ENCODE data around the gene SYNDIG1.

Gene SYNDIG1

DNA sequence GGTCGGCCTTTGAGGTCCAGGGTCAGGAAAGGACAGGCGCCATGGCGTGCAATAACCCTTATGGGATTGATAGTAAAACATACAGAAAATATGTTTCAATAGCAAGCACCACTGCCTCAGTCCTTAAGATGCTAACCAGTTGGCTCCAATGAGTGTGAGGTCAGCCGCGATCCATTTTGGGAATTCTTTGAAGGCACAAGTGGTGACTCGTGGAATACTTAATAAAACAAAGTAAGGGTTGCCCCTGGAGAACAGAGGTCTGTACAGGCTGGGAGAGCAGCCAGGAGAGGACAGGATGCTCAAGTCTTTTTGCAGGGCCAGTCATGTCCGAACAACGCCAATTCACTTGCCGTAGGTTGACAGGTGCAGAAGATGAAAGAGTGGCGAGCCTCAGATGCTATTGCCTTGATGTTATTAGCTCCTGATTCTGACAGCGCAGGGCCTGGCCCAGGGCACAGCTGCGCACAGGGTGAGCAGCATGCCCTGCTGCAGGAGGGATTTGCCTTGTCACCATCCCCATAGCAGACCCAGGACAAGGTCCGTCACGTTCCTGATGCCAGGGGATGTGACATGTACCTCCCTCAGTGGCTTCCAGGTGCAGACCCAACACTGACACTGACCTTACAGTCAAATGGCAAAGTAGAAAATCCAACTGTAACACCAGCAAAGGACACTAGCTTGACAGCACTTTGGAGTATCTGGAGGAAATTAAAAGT lies 21.8 kb downstream of the SYNDIG1 start:
- H3K27ac ChIP-seq: no peak overlapping the region
- no peak for DNase-seq (ENCODE audit: low read depth, low spot score)
- no peaks in the 10 kb centered on the region for H3K36me3 ChIP-seq (ENCODE audit: insufficient read depth, low read length)
- no peak overlapping the region for H3K9ac ChIP-seq (ENCODE audit: insufficient read length)
- H3K9me3 ChIP-seq (ENCODE audit: low read depth, low read length): no peaks in the 10 kb centered on the region
- H3K4me3 ChIP-seq: no peak overlapping the region
- TF ChIP-seq POLR2AphosphoS5 (IDR thresholded peaks at IDR 0.05; ENCODE audit: borderline replicate concordance, low read depth, low read length): no peak
- no peak for TF ChIP-seq EZH2 (IDR thresholded peaks at IDR 0.05)
- TF ChIP-seq FOXP2 (optimal IDR thresholded peaks at IDR 0.05; ENCODE audit: control extremely low read depth, extremely low read length, insufficient read depth): no peak

DNA sequence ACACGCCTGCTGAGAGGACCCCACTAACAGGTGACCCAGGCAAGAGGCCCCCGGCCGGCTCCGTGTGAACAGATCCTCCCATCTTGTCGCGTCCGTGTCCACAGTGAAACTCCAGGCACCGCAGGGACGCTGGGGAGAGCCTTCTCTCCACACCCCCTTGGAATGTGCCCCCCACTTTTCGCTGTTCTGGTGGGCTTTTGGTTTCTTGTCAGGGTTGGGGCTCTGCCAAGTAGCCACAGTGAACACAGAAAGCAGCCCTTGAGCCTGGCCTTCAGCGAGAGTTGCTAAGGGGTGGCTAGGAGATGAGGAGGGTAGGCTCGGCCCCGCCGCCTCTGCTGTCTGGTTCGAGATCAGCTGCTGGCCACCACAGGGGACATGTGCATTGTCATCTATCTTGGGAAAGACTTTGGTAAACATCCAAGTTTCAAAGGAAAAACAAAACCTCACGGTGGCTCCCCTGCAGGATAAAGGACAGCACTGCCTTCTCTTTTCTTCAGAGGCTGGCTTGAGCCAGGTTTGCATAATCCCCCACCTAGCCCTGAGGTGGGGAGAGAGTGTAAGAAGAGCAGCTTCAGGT lies 22.7 kb downstream of the SYNDIG1 start:
- H3K9me3 ChIP-seq (ENCODE audit: low read depth, low read length): no peaks in the 10 kb centered on the region
- TF ChIP-seq FOXP2 (optimal IDR thresholded peaks at IDR 0.05; ENCODE audit: control extremely low read depth, extremely low read length, insufficient read depth): no peak
- no peak for TF ChIP-seq POLR2AphosphoS5 (IDR thresholded peaks at IDR 0.05; ENCODE audit: borderline replicate concordance, low read depth, low read length)
- no peak for TF ChIP-seq EZH2 (IDR thresholded peaks at IDR 0.05)
- no peak overlapping the region for H3K9ac ChIP-seq (ENCODE audit: insufficient read length)
- no peak overlapping the region for H3K4me3 ChIP-seq
- DNase-seq (ENCODE audit: low read depth, low spot score): no peak
- no peaks in the 10 kb centered on the region for H3K36me3 ChIP-seq (ENCODE audit: insufficient read depth, low read length)
- H3K27ac ChIP-seq: no peak overlapping the region

DNA sequence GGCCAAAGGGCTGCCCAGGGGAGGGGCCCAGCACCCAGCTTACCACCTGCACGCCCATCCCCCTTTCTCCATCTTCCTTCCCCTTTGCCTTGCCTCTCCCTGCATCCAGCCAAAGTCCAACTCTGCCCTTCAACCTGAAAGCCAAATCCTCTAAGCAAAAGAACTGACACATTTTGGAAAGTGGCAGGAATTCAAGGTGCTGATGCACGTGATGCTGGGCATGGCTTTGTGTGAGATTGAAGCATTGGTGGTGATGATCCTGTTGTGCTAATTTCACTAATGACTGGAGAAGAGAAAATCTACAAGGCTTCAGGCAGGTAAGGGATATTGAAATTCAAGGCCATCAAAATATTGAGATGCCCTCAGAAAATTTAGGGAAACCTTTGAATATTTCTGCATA lies 23.3 kb downstream of the SYNDIG1 start:
- TF ChIP-seq EZH2 (IDR thresholded peaks at IDR 0.05) (no peak), POLR2AphosphoS5 (IDR thresholded peaks at IDR 0.05; ENCODE audit: borderline replicate concordance, low read depth, low read length) (no peak), FOXP2 (optimal IDR thresholded peaks at IDR 0.05; ENCODE audit: control extremely low read depth, extremely low read length, insufficient read depth) (no peak)
- Histone ChIP-seq H3K9me3 (ENCODE audit: low read depth, low read length) (no peaks in the 10 kb centered on the region), H3K36me3 (ENCODE audit: insufficient read depth, low read length) (no peaks in the 10 kb centered on the region), H3K27ac (no peak overlapping the region), H3K9ac (ENCODE audit: insufficient read length) (no peak overlapping the region), H3K4me3 (no peak overlapping the region)
- DNase-seq (ENCODE audit: low read depth, low spot score): no peak

DNA sequence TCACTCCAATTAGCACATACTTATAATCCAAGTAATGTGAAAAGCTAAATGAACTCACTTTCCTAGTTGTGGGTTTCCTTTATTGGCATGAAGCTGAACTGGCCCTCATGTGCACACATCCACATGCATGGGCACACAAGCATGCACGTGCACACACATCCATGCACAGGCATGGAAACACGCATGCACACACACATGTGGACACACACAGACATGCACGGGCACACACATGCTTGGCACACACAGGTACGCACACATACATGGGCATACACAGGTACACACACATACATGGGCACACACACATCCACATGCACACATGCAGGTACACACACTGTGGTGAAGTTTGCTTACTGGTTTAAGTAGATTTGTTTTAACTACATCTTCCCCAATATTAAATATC lies 23.8 kb downstream of the SYNDIG1 start:
- no peak for TF ChIP-seq EZH2 (IDR thresholded peaks at IDR 0.05)
- H3K9ac ChIP-seq (ENCODE audit: insufficient read length): no peak overlapping the region
- H3K27ac ChIP-seq: no peak overlapping the region
- H3K36me3 ChIP-seq (ENCODE audit: insufficient read depth, low read length): no peaks in the 10 kb centered on the region
- H3K9me3 ChIP-seq (ENCODE audit: low read depth, low read length): no peaks in the 10 kb centered on the region
- H3K4me3 ChIP-seq: no peak overlapping the region
- DNase-seq (ENCODE audit: low read depth, low spot score): no peak

DNA sequence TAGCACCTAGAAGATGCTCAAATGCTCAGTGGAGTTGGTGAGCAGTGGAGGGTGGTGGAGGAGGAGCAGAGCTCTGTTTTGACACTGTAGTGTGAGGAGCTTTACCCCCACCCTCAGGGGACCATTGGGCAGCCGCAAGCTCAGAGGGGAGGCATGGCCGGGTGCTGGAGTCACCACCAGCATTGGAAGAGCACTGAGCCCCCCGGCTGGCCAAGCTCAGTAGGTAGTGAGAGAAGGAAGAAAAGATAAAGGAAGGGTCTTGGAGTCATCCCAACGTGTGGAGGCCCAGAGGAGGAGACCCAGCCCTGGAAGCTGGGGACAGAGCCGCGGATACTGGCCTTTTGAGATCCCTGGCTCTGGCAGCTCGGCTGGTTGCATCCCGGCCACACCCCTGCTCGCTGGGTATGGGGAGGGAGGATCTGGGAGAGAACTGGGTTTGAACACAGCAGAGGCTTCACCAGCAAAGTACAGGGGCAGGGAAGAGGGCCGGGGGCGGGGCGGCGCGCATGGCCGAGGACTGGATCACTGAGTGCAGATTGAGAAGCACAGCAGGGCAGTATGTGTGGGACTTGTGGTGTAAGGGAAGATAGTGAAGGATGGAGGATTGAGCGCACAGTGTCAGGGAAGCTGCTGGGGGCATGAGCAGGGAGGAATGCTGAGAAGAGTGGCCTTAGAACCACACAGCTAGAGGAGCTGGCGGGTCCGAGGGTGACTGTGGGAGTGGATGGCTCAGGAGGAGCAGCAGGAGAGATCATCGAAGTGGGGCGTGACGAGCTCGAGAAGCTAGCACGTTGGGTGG lies 24.4 kb downstream of the SYNDIG1 start:
- no peak for TF ChIP-seq POLR2AphosphoS5 (IDR thresholded peaks at IDR 0.05; ENCODE audit: borderline replicate concordance, low read depth, low read length)
- no peak for TF ChIP-seq FOXP2 (optimal IDR thresholded peaks at IDR 0.05; ENCODE audit: control extremely low read depth, extremely low read length, insufficient read depth)
- no peak for TF ChIP-seq EZH2 (IDR thresholded peaks at IDR 0.05)
- DNase-seq (ENCODE audit: low read depth, low spot score): no peak
- H3K27ac ChIP-seq: no peak overlapping the region
- H3K9me3 ChIP-seq (ENCODE audit: low read depth, low read length): no peaks in the 10 kb centered on the region
- H3K4me3 ChIP-seq: no peak overlapping the region
- no peak overlapping the region for H3K9ac ChIP-seq (ENCODE audit: insufficient read length)
- no peaks in the 10 kb centered on the region for H3K36me3 ChIP-seq (ENCODE audit: insufficient read depth, low read length)

DNA sequence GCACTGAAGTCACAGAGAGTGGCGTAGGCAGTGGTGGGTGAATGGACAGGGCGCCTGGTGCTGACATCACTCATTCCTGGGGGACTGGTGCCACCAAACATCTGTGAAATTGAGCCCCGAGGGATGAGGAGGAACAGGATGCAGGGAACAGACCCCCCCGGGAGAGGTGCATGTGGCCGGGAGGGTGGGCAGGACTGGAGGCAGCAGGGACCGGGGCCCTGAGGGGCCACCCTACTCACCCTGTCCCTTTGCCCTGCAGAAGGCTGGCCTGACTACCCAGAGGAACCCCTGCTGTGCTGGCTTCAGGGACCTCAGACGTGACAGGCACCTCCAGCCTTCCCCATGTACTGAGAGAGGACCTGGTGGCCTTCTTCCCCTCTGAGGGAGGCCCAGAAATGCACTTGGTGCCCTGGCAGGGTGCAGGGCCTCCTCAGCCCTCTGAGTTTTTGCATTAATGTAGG lies 25.1 kb downstream of the SYNDIG1 start:
- TF ChIP-seq EZH2 (IDR thresholded peaks at IDR 0.05): no peak
- TF ChIP-seq POLR2AphosphoS5 (IDR thresholded peaks at IDR 0.05; ENCODE audit: borderline replicate concordance, low read depth, low read length): no peak
- TF ChIP-seq FOXP2 (optimal IDR thresholded peaks at IDR 0.05; ENCODE audit: control extremely low read depth, extremely low read length, insufficient read depth): no peak
- no peak overlapping the region for H3K4me3 ChIP-seq
- H3K36me3 ChIP-seq (ENCODE audit: insufficient read depth, low read length): no peaks in the 10 kb centered on the region
- H3K27ac ChIP-seq: no peak overlapping the region
- no peaks in the 10 kb centered on the region for H3K9me3 ChIP-seq (ENCODE audit: low read depth, low read length)
- DNase-seq (ENCODE audit: low read depth, low spot score): no peak
- H3K9ac ChIP-seq (ENCODE audit: insufficient read length): no peak overlapping the region

DNA sequence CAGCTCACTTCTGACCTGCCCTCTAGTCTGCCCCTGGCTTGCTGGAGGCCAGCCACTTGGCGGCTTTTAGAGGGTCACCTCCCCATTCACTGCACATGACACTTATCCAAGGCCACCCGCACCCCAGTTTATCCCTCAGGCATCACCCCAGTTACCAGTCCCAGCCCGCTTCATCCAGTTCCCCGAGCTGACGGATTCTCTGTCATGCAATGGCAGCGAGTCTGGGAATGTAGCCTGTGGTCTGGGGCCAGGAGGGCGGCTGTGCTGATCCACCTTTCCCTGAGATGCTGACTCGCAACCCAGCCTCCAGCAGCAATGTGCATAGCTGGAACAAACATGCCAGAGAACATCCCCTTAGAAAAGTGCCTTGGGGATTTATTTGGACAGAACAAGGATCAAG lies 25.8 kb downstream of the SYNDIG1 start:
- no peak for TF ChIP-seq EZH2 (IDR thresholded peaks at IDR 0.05)
- no peak for TF ChIP-seq POLR2AphosphoS5 (IDR thresholded peaks at IDR 0.05; ENCODE audit: borderline replicate concordance, low read depth, low read length)
- no peak for TF ChIP-seq FOXP2 (optimal IDR thresholded peaks at IDR 0.05; ENCODE audit: control extremely low read depth, extremely low read length, insufficient read depth)
- no peak overlapping the region for H3K9ac ChIP-seq (ENCODE audit: insufficient read length)
- H3K9me3 ChIP-seq (ENCODE audit: low read depth, low read length): no peaks in the 10 kb centered on the region
- H3K36me3 ChIP-seq (ENCODE audit: insufficient read depth, low read length): no peaks in the 10 kb centered on the region
- no peak overlapping the region for H3K27ac ChIP-seq
- no peak for DNase-seq (ENCODE audit: low read depth, low spot score)
- H3K4me3 ChIP-seq: no peak overlapping the region

DNA sequence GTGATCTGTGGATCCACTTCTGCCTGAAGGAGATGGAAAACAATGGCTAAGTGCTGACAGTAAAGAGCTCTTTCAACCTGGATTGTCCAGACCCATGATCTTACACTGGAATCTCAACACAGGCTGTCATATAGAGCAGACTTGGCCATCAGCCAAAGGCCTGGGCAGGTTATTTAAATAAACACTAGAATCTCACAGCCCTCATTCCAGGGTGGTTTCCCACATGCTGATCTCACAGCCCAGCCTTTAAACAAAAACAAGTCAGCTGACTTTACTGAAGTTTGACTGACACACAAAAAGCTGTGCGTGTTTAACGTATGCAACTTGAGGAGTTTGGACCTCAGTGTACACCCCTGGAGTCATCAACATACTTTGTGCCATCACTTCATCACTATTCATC lies 28.4 kb downstream of the SYNDIG1 start:
- H3K27ac ChIP-seq: no peak overlapping the region
- no peak overlapping the region for H3K4me3 ChIP-seq
- TF ChIP-seq POLR2AphosphoS5 (IDR thresholded peaks at IDR 0.05; ENCODE audit: borderline replicate concordance, low read depth, low read length) (no peak), FOXP2 (optimal IDR thresholded peaks at IDR 0.05; ENCODE audit: control extremely low read depth, extremely low read length, insufficient read depth) (no peak), EZH2 (IDR thresholded peaks at IDR 0.05) (no peak)
- H3K9me3 ChIP-seq (ENCODE audit: low read depth, low read length): no peaks in the 10 kb centered on the region
- no peak for DNase-seq (ENCODE audit: low read depth, low spot score)
- H3K36me3 ChIP-seq (ENCODE audit: insufficient read depth, low read length): no peaks in the 10 kb centered on the region
- no peak overlapping the region for H3K9ac ChIP-seq (ENCODE audit: insufficient read length)
